Activated naive CD8-positive, alpha-beta T cell treated with anti-CD3 and anti-CD28 coated beads, Interleukin-2, amount 50 U/mL, for 24 hours (primary cell): ENCODE results near the gene AFF1.

Source experiments
- ATAC-seq: fragments of 150-1000 bp; cut with Tn5 transposase; one replicate; pipeline ENCODE4 v1.10.0; 2021
- DNase-seq: peaks from one replicate; pipeline ENCODE4 v3.0.0; 2021
- H3K27ac Mint-ChIP-seq: one replicate; pipeline ENCODE4 v1.8.0; 2021; ENCODE audit warnings: mild to moderate bottlenecking, mixed read lengths
- H3K27me3 Mint-ChIP-seq: one replicate; pipeline ENCODE4 v1.8.0; 2021; ENCODE audit warnings: mixed read lengths
- H3K36me3 Mint-ChIP-seq: one replicate; pipeline ENCODE4 v1.8.0; 2021; ENCODE audit warnings: low read depth, mixed read lengths
- H3K4me1 Mint-ChIP-seq: one replicate; pipeline ENCODE4 v1.8.0; 2021; ENCODE audit warnings: mixed read lengths
- H3K4me3 Mint-ChIP-seq: one replicate; pipeline ENCODE4 v1.8.0; 2021; ENCODE audit warnings: mild to moderate bottlenecking, moderate library complexity, mixed read lengths
- H3K9me3 Mint-ChIP-seq: one replicate; pipeline ENCODE4 v1.8.0; 2021; ENCODE audit warnings: mixed read lengths

AFF1 gene

GRCh38 chr4:87101543-87102199 is 166.9 kb downstream of the AFF1 start:
- Mint-ChIP-seq H3K27ac (no peak overlapping the region), H3K27me3 (no peaks in the 10 kb centered on the region), H3K4me1 (peaks cover 55% of the 10 kb centered on the region), H3K36me3 (peaks cover 28% of the 10 kb centered on the region), H3K4me3 (no peak overlapping the region), H3K9me3 (no peaks in the 10 kb centered on the region)
- ATAC-seq (no peak), DNase-seq (no peak)

- H3K36me3 Mint-ChIP-seq = peaks cover 35% of the 10 kb centered on the region
- no peak for DNase-seq
- no peaks in the 10 kb centered on the region for H3K27me3 Mint-ChIP-seq
Measured at GRCh38 chr4:87103086-87103485, 168.3 kb downstream of the AFF1 start.

DNA sequence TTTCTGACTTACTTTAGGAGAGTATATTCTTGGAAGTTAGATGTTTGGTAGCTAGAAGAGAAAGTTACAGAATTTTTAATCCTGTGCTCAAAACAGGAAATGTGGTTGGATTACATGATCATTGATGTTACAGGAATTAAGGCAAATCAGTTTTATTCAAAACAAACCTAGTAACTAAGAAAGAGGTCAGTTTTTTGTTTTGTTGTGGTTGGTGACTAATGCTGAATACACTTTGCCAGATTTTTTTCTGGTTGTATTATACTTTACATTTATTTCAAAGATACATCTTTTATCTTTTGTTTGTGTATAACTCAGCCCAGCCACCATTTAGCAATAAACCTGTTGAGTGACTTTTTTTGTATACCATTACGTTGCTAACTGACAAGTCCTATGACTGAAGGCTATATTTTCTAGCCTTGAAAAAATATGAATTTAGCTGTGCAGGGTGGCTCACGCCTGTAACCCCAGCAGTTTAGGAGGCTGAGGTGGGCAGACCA is 168.9 kb downstream of the AFF1 start:
- H3K4me3 Mint-ChIP-seq = no peak overlapping the region
- no peak for ATAC-seq
- no peaks in the 10 kb centered on the region for H3K27me3 Mint-ChIP-seq
- peaks cover 52% of the 10 kb centered on the region for H3K4me1 Mint-ChIP-seq
- no peak for DNase-seq
- peaks cover 40% of the 10 kb centered on the region for H3K36me3 Mint-ChIP-seq
- no peaks in the 10 kb centered on the region for H3K9me3 Mint-ChIP-seq
- H3K27ac Mint-ChIP-seq = peak overlapping the region; percentile 53

More at GRCh38 chr4:87103086-87103485, 168.3 kb downstream of the AFF1 start:
- ATAC-seq = no peak
- Mint-ChIP-seq H3K9me3 (no peaks in the 10 kb centered on the region), H3K4me3 (no peak overlapping the region), H3K27ac (peak overlapping the region; percentile 53), H3K4me1 (peaks cover 57% of the 10 kb centered on the region)

GRCh38 chr4:87105101-87105845 is 170.5 kb downstream of the AFF1 start:
- peaks cover 50% of the 10 kb centered on the region for H3K4me1 Mint-ChIP-seq
- no peak for ATAC-seq
- no peak overlapping the region for H3K4me3 Mint-ChIP-seq
- H3K36me3 Mint-ChIP-seq = peaks cover 50% of the 10 kb centered on the region
- no peaks in the 10 kb centered on the region for H3K9me3 Mint-ChIP-seq
- no peak for DNase-seq
- H3K27ac Mint-ChIP-seq = no peak overlapping the region
- no peaks in the 10 kb centered on the region for H3K27me3 Mint-ChIP-seq

DNA sequence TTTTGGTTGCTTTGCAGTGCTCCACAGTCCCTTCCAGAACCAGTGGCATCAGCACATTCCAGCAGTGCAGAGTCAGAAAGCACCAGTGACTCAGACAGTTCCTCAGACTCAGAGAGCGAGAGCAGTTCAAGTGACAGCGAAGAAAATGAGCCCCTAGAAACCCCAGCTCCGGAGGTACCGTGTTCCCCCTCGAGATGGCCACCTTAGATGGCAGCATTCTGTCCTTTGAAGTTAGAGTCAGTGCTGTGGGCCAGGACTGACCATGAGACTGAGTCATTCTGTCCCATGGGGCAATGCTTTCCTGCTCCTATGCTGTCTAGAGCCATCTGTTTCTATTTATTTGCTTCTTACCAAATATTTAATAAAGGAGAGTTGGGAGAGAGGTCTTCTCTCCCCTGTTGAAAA is 173.3 kb downstream of the AFF1 start:
- ATAC-seq (peak; percentile 28), DNase-seq (no peak)
- H3K27me3 Mint-ChIP-seq = no peaks in the 10 kb centered on the region
- no peaks in the 10 kb centered on the region for H3K9me3 Mint-ChIP-seq
- H3K27ac Mint-ChIP-seq = no peak overlapping the region
- peaks cover 38% of the 10 kb centered on the region for H3K4me1 Mint-ChIP-seq
- H3K36me3 Mint-ChIP-seq = peaks cover 51% of the 10 kb centered on the region
- H3K4me3 Mint-ChIP-seq = no peak overlapping the region

DNA sequence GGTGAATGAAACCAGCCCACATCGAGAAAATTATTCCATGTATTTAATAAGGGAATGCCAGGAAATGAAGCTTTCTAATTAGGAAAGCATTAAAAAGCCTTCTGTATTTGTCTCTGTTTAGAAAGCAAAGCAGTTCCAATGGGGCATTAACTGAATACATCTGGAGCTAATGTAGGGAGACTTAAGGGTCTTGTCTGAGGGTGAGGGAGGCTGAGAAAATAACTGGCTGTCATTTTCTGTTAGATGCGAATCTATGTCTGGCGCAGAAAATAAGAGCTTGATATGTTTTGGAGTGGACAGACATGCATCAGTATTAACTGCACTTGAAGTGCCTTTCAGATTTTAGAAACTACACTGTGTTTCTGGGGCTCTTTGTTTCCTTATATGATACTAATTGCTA is 174.3 kb downstream of the AFF1 start:
- peaks cover 54% of the 10 kb centered on the region for H3K36me3 Mint-ChIP-seq
- no peak overlapping the region for H3K4me3 Mint-ChIP-seq
- no peaks in the 10 kb centered on the region for H3K27me3 Mint-ChIP-seq
- peaks cover 29% of the 10 kb centered on the region for H3K4me1 Mint-ChIP-seq
- H3K9me3 Mint-ChIP-seq = no peaks in the 10 kb centered on the region
- ATAC-seq (no peak), DNase-seq (no peak)
- H3K27ac Mint-ChIP-seq = no peak overlapping the region

- Mint-ChIP-seq H3K4me1 (peaks cover 21% of the 10 kb centered on the region), H3K4me3 (no peak overlapping the region), H3K9me3 (no peaks in the 10 kb centered on the region), H3K36me3 (peaks cover 49% of the 10 kb centered on the region), H3K27ac (no peak overlapping the region), H3K27me3 (no peaks in the 10 kb centered on the region)
- no peak for DNase-seq
- ATAC-seq = no peak
Measured at GRCh38 chr4:87109945-87110344, 175.1 kb downstream of the AFF1 start.

GRCh38 chr4:87112063-87112462 is 177.3 kb downstream of the AFF1 start:
- Mint-ChIP-seq H3K4me1 (peaks cover 7% of the 10 kb centered on the region), H3K27me3 (no peaks in the 10 kb centered on the region), H3K9me3 (no peaks in the 10 kb centered on the region), H3K4me3 (no peak overlapping the region), H3K27ac (peak overlapping the region; percentile 14), H3K36me3 (peaks cover 49% of the 10 kb centered on the region)
- no peak for DNase-seq
- ATAC-seq = no peak

DNA sequence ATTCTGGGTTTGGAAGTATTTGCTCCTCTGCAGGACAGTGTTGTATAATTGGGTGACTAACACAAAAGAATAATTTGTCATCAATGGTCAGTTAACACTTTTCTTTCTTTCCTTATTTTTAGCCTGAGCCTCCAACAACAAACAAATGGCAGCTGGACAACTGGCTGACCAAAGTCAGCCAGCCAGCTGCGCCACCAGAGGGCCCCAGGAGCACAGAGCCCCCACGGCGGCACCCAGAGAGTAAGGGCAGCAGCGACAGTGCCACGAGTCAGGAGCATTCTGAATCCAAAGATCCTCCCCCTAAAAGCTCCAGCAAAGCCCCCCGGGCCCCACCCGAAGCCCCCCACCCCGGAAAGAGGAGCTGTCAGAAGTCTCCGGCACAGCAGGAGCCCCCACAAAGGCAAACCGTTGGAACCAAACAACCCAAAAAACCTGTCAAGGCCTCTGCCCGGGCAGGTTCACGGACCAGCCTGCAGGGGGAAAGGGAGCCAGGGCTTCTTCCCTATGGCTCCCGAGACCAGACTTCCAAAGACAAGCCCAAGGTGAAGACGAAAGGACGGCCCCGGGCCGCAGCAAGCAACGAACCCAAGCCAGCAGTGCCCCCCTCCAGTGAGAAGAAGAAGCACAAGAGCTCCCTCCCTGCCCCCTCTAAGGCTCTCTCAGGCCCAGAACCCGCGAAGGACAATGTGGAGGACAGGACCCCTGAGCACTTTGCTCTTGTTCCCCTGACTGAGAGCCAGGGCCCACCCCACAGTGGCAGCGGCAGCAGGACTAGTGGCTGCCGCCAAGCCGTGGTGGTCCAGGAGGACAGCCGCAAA is 179.6 kb downstream of the AFF1 start:
- Mint-ChIP-seq H3K9me3 (no peaks in the 10 kb centered on the region), H3K36me3 (peaks cover 37% of the 10 kb centered on the region), H3K27me3 (no peaks in the 10 kb centered on the region), H3K4me1 (peaks cover 2% of the 10 kb centered on the region), H3K4me3 (no peak overlapping the region), H3K27ac (no peak overlapping the region)
- no peak for ATAC-seq
- DNase-seq = no peak

GRCh38 chr4:87116231-87116630 is 181.4 kb downstream of the AFF1 start:
- DNase-seq (no peak), ATAC-seq (no peak)
- no peaks in the 10 kb centered on the region for H3K27me3 Mint-ChIP-seq
- peaks cover 14% of the 10 kb centered on the region for H3K4me1 Mint-ChIP-seq
- no peaks in the 10 kb centered on the region for H3K9me3 Mint-ChIP-seq
- no peak overlapping the region for H3K4me3 Mint-ChIP-seq
- H3K27ac Mint-ChIP-seq = no peak overlapping the region
- H3K36me3 Mint-ChIP-seq = peaks cover 40% of the 10 kb centered on the region

GRCh38 chr4:87117051-87117731 is 182.4 kb downstream of the AFF1 start:
- Mint-ChIP-seq H3K9me3 (no peaks in the 10 kb centered on the region), H3K36me3 (peaks cover 38% of the 10 kb centered on the region), H3K4me3 (no peak overlapping the region), H3K4me1 (peaks cover 19% of the 10 kb centered on the region), H3K27me3 (no peaks in the 10 kb centered on the region), H3K27ac (no peak overlapping the region)
- DNase-seq (no peak), ATAC-seq (no peak)

DNA sequence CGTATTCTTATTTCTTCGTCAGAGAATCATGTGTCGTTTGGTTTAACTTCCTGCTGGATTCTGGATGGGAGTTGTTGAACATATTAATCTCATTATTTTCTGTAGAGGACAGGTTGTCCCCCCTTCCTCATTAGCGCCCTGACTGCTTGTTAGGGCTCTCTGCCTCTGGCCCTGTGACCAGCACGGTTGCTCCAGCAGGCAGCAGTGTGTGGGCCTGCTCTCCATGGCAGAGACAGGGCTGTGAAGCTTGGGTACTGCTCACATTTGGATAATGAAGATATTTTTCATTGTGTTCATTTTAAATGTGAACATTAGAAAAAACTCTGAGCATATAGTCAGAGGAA is 182.9 kb downstream of the AFF1 start:
- Mint-ChIP-seq H3K4me1 (peaks cover 23% of the 10 kb centered on the region), H3K4me3 (no peak overlapping the region), H3K27ac (no peak overlapping the region), H3K9me3 (no peaks in the 10 kb centered on the region), H3K36me3 (peaks cover 34% of the 10 kb centered on the region), H3K27me3 (no peaks in the 10 kb centered on the region)
- ATAC-seq (no peak), DNase-seq (no peak)

DNA sequence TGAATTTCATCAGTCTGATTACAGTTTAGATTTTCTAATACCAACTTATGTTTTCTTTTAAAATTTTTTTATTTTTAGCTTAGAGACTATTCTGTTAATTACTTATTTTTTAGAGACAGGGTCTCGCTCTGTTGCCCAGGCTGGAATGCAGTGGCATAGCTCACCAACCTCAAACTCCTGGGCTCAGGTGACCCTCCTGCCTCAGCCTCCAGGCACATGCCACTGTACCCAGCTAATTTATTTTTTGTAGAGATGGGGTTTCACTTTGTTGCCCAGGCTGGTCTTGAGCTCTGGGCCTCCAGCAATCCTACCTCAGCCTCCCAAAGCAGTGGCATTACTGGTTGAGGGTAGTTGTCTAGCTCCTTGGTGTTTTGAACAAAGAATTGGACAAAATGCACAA is 183.6 kb downstream of the AFF1 start:
- H3K36me3 Mint-ChIP-seq = peaks cover 32% of the 10 kb centered on the region
- DNase-seq (no peak), ATAC-seq (no peak)
- H3K27me3 Mint-ChIP-seq = no peaks in the 10 kb centered on the region
- H3K9me3 Mint-ChIP-seq = no peaks in the 10 kb centered on the region
- no peak overlapping the region for H3K27ac Mint-ChIP-seq
- no peak overlapping the region for H3K4me3 Mint-ChIP-seq
- peaks cover 23% of the 10 kb centered on the region for H3K4me1 Mint-ChIP-seq

- peaks cover 23% of the 10 kb centered on the region for H3K4me1 Mint-ChIP-seq
- ATAC-seq (peak; percentile 50), DNase-seq (no peak)
- no peaks in the 10 kb centered on the region for H3K9me3 Mint-ChIP-seq
- no peak overlapping the region for H3K27ac Mint-ChIP-seq
- no peaks in the 10 kb centered on the region for H3K27me3 Mint-ChIP-seq
- H3K36me3 Mint-ChIP-seq = peaks cover 30% of the 10 kb centered on the region
- H3K4me3 Mint-ChIP-seq = no peak overlapping the region
Measured at GRCh38 chr4:87118826-87119225, 184.0 kb downstream of the AFF1 start.
